Tibial nerve (tissue), 3 donors: Measurements from ENCODE around the gene ARHGEF16.

ENCODE experiments used
- POLR2A ChIP-seq, 2 donors: fragments of 450-650 bp; IDR thresholded peaks; one replicate each; pipeline ENCODE4 v1.6.1; 2017; ENCODE audit warnings: antibody characterized with exemption in 2 of 2, mild to moderate bottlenecking in 2 of 2, moderate library complexity in 2 of 2
- TF ChIP-seq, protein P1 (sequence below), 5 experiments: fragments of 200-600 bp in 3 of 5; fragments of 450-650 bp in 2 of 5; sonication (generic) in 3 of 5; IDR thresholded peaks; one replicate each; pipeline ENCODE4 v1.5.1; 2016 to 2019; ENCODE audit warnings: antibody characterized with exemption in 5 of 5, mild to moderate bottlenecking in 3 of 5, moderate library complexity in 2 of 5

- TF ChIP-seq POLR2A (IDR thresholded peaks at IDR 0.05): no peak
- TF ChIP-seq, protein P1, sequence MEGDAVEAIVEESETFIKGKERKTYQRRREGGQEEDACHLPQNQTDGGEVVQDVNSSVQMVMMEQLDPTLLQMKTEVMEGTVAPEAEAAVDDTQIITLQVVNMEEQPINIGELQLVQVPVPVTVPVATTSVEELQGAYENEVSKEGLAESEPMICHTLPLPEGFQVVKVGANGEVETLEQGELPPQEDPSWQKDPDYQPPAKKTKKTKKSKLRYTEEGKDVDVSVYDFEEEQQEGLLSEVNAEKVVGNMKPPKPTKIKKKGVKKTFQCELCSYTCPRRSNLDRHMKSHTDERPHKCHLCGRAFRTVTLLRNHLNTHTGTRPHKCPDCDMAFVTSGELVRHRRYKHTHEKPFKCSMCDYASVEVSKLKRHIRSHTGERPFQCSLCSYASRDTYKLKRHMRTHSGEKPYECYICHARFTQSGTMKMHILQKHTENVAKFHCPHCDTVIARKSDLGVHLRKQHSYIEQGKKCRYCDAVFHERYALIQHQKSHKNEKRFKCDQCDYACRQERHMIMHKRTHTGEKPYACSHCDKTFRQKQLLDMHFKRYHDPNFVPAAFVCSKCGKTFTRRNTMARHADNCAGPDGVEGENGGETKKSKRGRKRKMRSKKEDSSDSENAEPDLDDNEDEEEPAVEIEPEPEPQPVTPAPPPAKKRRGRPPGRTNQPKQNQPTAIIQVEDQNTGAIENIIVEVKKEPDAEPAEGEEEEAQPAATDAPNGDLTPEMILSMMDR (IDR thresholded peaks at IDR 0.05): peak in 1 of 5 experiments; percentile 14
Observed at GRCh38 chr1:3422638-3423037, 31.8 kb upstream of the ARHGEF16 start.
